ENCODE measurements around the gene PGAP6. TPM values are rescaled to one million over a fixed set of nuclear protein-coding genes. Genes with fewer than 3 reads are reported as not detected.
"Not testable (repeated sequence)": the region's sequence is repeated elsewhere in the genome, so short reads cannot be mapped to it uniquely, and the experiment has no call there.

Gene PGAP6
- polyA plus RNA-seq, 3 donors from 2014 or later = 16.0 to 35.9 (median 23.7) TPM

GRCh38 chr16:340370-341091, 41.2 kb downstream of the PGAP6 start:
- Mint-ChIP-seq H3K4me1 (peaks cover 82 to 89% of the 10 kb centered on the region in 2 donors), H3K36me3 (peaks cover 18 to 26% (median 24%) of the 10 kb centered on the region in 3 donors), H3K9me3 (no peaks in the 10 kb centered on the region), H3K27me3 (ENCODE audit: low read depth in 3 of 3) (peaks cover 18 to 49% (median 35%) of the 10 kb centered on the region in 3 donors), H3K4me3 (peak overlapping the region; percentile 81 to 93 (median 89)), H3K27ac (peak overlapping the region; percentile 90 to 98 (median 95))
- DNase-seq = no peak

- peak overlapping the region; percentile 81 to 93 (median 89) for H3K4me3 Mint-ChIP-seq
- peaks cover 82 to 89% of the 10 kb centered on the region in 2 donors for H3K4me1 Mint-ChIP-seq
- peaks cover 11 to 18% (median 17%) of the 10 kb centered on the region in 3 donors for H3K36me3 Mint-ChIP-seq
- H3K9me3 Mint-ChIP-seq = no peaks in the 10 kb centered on the region
- peaks cover 23 to 55% (median 35%) of the 10 kb centered on the region in 3 donors for H3K27me3 Mint-ChIP-seq (ENCODE audit: low read depth in 3 of 3)
- peak overlapping the region; percentile 90 to 98 (median 95) for H3K27ac Mint-ChIP-seq
- DNase-seq = peak; percentile 65 to 75 (median 71)
Observed at GRCh38 chr16:339680-340079, 42.1 kb downstream of the PGAP6 start.

GRCh38 chr16:337975-338575, 43.7 kb downstream of the PGAP6 start:
- Mint-ChIP-seq H3K4me3 (peak overlapping the region; percentile 71 to 89 (median 80)), H3K9me3 (no peaks in the 10 kb centered on the region), H3K4me1 (peaks cover 87 to 94% of the 10 kb centered on the region in 2 donors), H3K27ac (peak overlapping the region; percentile 86 to 96 (median 94)), H3K36me3 (peaks cover 9 to 15% (median 14%) of the 10 kb centered on the region in 3 donors), H3K27me3 (ENCODE audit: low read depth in 3 of 3) (peaks cover 26 to 55% (median 29%) of the 10 kb centered on the region in 3 donors)
- DNase-seq = peak; percentile 78 to 80 (median 80)

GRCh38 chr16:337437-337836, 44.3 kb downstream of the PGAP6 start:
- H3K4me1 Mint-ChIP-seq = peaks cover 86 to 94% of the 10 kb centered on the region in 2 donors
- no peaks in the 10 kb centered on the region for H3K9me3 Mint-ChIP-seq
- peak overlapping the region; percentile 55 to 80 (median 71) for H3K4me3 Mint-ChIP-seq
- peak overlapping the region; percentile 86 to 96 (median 94) for H3K27ac Mint-ChIP-seq
- no peak for DNase-seq
- peaks cover 24 to 51% (median 26%) of the 10 kb centered on the region in 3 donors for H3K27me3 Mint-ChIP-seq (ENCODE audit: low read depth in 3 of 3)
- peaks cover 6 to 12% (median 8%) of the 10 kb centered on the region in 3 donors for H3K36me3 Mint-ChIP-seq

- Mint-ChIP-seq H3K36me3 (peaks cover 0 to 7% (median 0%) of the 10 kb centered on the region in 3 donors), H3K4me3 (peak overlapping the region; percentile 67 to 84 (median 80)), H3K4me1 (peaks cover 86 to 95% of the 10 kb centered on the region in 2 donors), H3K27me3 (ENCODE audit: low read depth in 3 of 3) (peaks cover 21 to 46% (median 24%) of the 10 kb centered on the region in 3 donors), H3K9me3 (no peaks in the 10 kb centered on the region), H3K27ac (peak overlapping the region; percentile 91 to 98 (median 96))
- no peak for DNase-seq
Observed at GRCh38 chr16:336269-336668, 45.5 kb downstream of the PGAP6 start.

GRCh38 chr16:334861-335632, 46.7 kb downstream of the PGAP6 start:
- DNase-seq, H3K9me3 Mint-ChIP-seq: not testable (repeated sequence)
- peaks cover 89 to 98% of the 10 kb centered on the region in 2 donors for H3K4me1 Mint-ChIP-seq
- H3K4me3 Mint-ChIP-seq = peak overlapping the region; percentile 67 to 84 (median 80)
- H3K27ac Mint-ChIP-seq = peak overlapping the region; percentile 91 to 98 (median 96)
- peaks cover 23 to 46% (median 27%) of the 10 kb centered on the region in 3 donors for H3K27me3 Mint-ChIP-seq (ENCODE audit: low read depth in 3 of 3)
- H3K36me3 Mint-ChIP-seq = peaks cover 5 to 13% (median 6%) of the 10 kb centered on the region in 3 donors

GRCh38 chr16:334164-334832, 47.5 kb downstream of the PGAP6 start:
- peak overlapping the region; percentile 84 to 98 (median 96) for H3K27ac Mint-ChIP-seq
- peak overlapping the region; percentile 11 to 84 (median 80) for H3K4me3 Mint-ChIP-seq
- H3K9me3 Mint-ChIP-seq, DNase-seq, H3K36me3 Mint-ChIP-seq: not testable (repeated sequence)
- peaks cover 23 to 41% (median 26%) of the 10 kb centered on the region in 3 donors for H3K27me3 Mint-ChIP-seq (ENCODE audit: low read depth in 3 of 3)
- peaks cover 87 to 95% of the 10 kb centered on the region in 2 donors for H3K4me1 Mint-ChIP-seq

- Mint-ChIP-seq H3K36me3 (peaks cover 5 to 8% (median 7%) of the 10 kb centered on the region in 3 donors), H3K4me1 (peaks cover 90 to 97% of the 10 kb centered on the region in 2 donors), H3K4me3 (peak overlapping the region in 3 of 5 donors; percentile 18 to 54 (median 48)), H3K27ac (peak overlapping the region; percentile 68 to 98 (median 96)), H3K27me3 (ENCODE audit: low read depth in 3 of 3) (peaks cover 18 to 38% (median 23%) of the 10 kb centered on the region in 3 donors), H3K9me3 (no peaks in the 10 kb centered on the region)
- DNase-seq = no peak
Observed at GRCh38 chr16:333406-334094, 48.2 kb downstream of the PGAP6 start.

GRCh38 chr16:331181-331814, 50.5 kb downstream of the PGAP6 start:
- peak overlapping the region; percentile 76 to 99 (median 92) for H3K27ac Mint-ChIP-seq
- peak in 1 of 3 donors; percentile 66 for DNase-seq
- H3K4me3 Mint-ChIP-seq = peak overlapping the region; percentile 48 to 79 (median 66)
- H3K36me3 Mint-ChIP-seq, H3K9me3 Mint-ChIP-seq: not testable (repeated sequence)
- peaks cover 89 to 95% of the 10 kb centered on the region in 2 donors for H3K4me1 Mint-ChIP-seq
- peaks cover 28 to 45% (median 28%) of the 10 kb centered on the region in 3 donors for H3K27me3 Mint-ChIP-seq (ENCODE audit: low read depth in 3 of 3)

GRCh38 chr16:330741-331140, 51.0 kb downstream of the PGAP6 start:
- peaks cover 5 to 8% (median 7%) of the 10 kb centered on the region in 3 donors for H3K36me3 Mint-ChIP-seq
- peak overlapping the region; percentile 42 to 79 (median 65) for H3K4me3 Mint-ChIP-seq
- H3K27me3 Mint-ChIP-seq (ENCODE audit: low read depth in 3 of 3) = peaks cover 28 to 44% (median 29%) of the 10 kb centered on the region in 3 donors
- no peaks in the 10 kb centered on the region for H3K9me3 Mint-ChIP-seq
- peak overlapping the region; percentile 76 to 99 (median 92) for H3K27ac Mint-ChIP-seq
- peaks cover 88 to 94% of the 10 kb centered on the region in 2 donors for H3K4me1 Mint-ChIP-seq
- DNase-seq = no peak

GRCh38 chr16:325375-326145, 56.2 kb downstream of the PGAP6 start:
- DNase-seq = peak in 1 of 3 donors; percentile 39
- Mint-ChIP-seq H3K36me3 (peaks cover 2 to 5% (median 4%) of the 10 kb centered on the region in 3 donors), H3K4me1 (peaks cover 88 to 91% of the 10 kb centered on the region in 2 donors), H3K27ac (peak overlapping the region; percentile 93 to 100 (median 100)), H3K4me3 (peak overlapping the region; percentile 83 to 93 (median 86)), H3K27me3 (ENCODE audit: low read depth in 3 of 3) (peaks cover 57 to 69% (median 61%) of the 10 kb centered on the region in 3 donors), H3K9me3 (no peaks in the 10 kb centered on the region)
